Activated CD4-positive, alpha-beta T cell treated with anti-CD3 and anti-CD28 coated beads, Interleukin-2, amount 50 U/mL, for 24 hours (primary cell): ENCODE data around the gene VHLL.

ENCODE experiments used
- DNase-seq, 2 donors: peaks; one replicate each; pipeline ENCODE4 v3.0.0-alpha.2; 2020; ENCODE audit warnings: low read depth in 1 of 2, low spot score in 1 of 2

The VHLL gene

DNA sequence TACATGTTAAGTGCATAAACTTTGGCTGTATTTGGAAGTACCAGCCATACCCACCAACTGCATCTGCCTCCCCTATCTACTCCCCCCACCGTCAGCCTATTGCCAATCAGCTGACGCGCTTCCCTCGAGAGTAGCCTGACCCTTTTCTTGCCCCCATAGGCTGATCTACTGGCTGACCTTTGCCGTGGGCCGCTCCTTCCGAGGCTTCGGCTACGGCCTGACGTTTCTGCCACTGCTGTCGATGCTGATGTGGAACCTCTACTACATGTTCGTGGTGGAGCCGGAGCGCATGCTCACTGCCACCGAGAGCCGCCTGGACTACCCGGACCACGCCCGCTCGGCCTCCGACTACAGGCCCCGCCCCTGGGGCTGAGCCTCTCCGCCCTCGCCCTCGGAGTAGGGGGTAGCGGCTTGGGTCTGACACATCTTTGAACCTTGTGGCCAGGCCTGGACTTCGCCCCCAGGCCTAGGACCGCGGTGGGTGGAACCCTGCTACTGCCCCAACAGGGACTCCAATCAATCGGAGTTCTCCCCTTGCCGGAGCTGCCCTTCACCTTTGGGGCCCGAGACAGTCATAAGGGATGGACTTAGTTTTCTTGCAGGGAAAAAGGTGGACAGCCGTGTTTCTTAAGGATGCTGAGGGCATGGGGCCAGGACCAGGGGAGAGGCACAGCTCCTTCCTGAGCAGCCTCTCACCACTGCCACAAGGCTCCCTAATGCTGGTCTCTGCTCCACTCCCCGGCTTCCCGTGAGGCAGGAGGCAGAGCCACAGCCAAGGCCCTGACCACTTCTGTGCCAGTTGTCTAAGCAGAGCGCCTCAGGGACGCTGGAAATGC, 7.7 kb downstream of the VHLL start:
- DNase-seq = no peak

- DNase-seq = no peak
Observed at GRCh38 chr1:156289857-156290256, 9.2 kb downstream of the VHLL start.

DNA sequence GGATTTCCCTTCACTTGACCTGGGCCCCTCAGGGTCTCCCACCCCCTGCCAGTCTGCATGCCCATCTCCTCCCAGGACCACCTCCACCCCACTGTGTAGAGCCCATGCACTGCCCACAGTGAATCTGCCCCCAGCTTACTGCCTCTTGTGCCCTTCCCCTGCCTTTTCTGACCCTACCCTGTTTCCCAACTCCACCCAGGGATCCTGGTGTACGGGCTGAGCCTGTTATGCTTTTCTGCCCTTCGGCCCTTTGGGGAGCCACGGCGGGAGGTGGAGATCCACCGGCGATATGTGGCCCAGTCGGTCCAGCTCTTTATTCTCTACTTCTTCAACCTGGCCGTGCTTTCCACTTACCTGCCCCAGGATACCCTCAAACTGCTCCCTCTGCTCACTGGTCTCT, 13.0 kb downstream of the VHLL start:
- DNase-seq = no peak

GRCh38 chr1:156285437-156285836, 13.7 kb downstream of the VHLL start:
- DNase-seq = no peak

DNA sequence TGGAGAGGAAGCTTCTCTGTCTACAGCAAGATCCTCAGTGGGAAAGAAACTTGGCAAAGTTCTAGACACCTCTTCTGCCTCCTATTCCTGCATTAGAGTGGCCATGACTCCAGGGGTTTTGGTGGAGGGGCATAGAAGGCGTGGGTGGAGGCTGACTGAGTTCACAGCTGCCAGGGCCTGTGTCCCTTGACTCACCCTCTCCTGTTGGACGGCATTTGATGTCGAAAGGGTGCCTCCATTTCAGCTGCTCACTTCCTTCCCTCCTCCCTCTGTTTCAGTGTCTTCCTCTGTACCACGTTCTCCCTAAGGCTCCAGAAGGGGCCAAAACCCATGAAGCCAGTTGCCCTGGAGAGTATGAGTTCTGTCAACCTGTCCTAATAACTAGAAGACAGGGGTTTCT, 14.3 kb downstream of the VHLL start:
- DNase-seq = no peak

DNA sequence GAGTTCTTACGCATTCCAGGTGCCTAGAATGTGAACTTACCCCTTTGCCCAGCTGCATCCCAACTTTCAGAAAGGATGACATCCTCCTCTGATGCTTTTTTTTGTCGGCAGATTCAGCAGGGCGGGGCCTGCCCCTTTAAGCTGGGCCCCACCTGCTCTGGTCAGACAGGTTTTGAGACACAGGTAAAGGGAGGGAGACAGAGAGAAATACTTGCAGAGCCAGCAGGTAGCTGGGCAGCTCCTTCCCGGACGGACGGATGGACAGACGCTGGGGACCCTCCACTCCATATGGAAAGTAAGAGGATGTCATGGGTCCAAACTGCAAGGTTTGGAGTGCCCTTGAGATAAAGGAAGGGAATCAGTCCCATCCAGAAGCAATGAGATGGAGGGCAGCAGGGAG, 15.0 kb downstream of the VHLL start, which contains the start of gene TMEM79:
Gene TMEM79 (plus strand): TSS at position 214 of the 400 bp plus-strand sequence. CDS start 902 bp downstream, outside the sequence.
- no peak for DNase-seq

DNA sequence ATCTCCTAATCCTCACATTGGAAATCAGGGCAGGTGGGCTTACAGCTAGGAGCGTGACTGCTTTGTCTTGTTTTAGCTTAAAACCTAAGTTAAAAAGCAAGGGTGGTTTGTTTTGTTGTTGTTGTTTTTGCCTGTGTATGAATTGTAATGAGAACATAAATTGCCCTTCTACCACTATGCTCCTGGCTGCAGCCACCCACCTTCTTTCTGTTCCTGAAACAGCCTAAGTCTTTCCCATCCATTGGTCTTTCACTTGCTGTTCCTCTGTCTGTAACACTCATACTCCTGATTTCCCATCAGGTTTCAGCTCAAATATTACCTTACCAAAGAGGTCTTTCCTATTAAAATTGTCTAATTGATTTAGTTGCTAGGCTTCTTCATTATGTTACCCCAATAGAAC, 15.6 kb downstream of the VHLL start:
- DNase-seq = no peak

DNA sequence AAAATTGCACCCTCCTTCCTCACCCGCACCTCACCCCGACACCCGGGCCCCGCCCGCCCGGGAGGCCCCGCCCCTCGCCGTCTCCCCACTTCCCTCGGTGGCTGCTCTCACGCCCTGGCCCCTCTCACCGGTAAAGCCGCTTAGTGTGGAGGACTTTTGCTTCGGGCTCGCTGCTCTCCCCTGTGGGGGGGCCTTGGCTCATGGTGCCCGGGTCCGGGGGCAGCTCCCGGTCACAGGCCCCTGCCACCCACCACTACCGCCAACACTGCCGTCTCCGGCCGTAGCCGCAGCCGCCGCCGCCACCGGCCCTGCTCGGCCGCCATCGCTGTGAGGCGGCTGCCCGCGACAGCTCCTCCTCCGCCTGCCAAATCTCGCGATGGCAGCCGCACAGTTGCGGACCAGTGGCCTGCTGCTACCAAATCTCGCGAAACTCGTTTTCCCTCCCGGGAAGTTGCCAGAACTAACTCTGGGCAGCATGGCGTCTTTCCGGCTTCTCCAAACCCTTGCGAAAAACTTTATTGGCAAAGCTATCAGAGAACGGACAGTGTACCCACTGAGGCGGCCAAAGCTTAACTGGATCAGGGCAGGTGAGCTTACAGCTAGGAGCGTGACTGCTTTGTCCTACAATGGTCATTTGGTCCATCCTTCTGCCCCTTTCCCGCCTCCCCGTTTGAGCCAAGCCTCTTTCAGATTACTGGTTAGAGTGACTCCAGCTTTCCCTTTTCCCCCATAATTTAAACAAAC, 16.5 kb downstream of the VHLL start, which contains the start of gene SMG5:
Gene SMG5 (minus strand): TSS at position 347 of the 744 bp plus-strand sequence. CDS start 145 bp downstream, at position 202.
- peak; percentile 85 to 95 for DNase-seq

DNA sequence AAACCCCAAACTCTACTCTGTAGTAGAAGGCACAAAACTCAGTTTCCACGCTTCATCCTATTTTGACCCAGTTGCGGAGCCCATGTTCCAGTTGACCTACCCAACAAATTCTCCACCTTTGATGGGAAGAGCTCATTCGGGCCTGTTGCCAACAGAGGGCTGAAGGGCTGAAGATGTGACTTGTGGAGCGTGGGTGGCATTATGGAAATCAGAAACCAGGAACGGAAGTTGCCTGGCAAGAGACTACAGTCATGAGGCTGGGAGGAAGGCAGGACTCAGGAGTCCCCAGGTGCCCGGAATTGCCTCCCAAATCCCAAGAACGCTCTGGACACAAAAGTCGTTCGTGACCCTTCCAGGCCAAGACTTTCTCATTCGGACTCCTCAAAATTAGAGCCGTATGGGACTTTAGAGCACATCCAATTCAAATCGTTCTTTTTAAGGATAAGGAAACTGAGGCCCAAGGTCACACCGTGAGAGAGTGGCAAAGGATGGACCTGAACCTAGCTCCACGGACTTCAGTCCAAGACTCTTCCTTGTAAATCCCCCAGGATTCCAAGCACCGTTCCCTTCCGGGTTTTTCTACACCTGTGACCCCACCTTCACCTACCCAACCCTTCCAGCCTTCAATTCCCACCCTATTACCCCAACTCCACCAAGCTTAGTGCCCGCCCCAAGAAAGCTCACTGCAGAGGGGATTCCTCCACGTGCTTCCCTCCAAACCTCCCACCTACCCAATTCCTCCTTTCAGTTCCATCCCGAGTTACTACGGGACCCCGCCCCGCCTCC, 17.2 kb downstream of the VHLL start:
- no peak for DNase-seq

GRCh38 chr1:156281281-156281680, 17.8 kb downstream of the VHLL start:
- DNase-seq = peak in 1 of 2 donors; percentile 37

- DNase-seq = no peak
Observed at GRCh38 chr1:156279837-156280236, 19.3 kb downstream of the VHLL start.

- no peak for DNase-seq
Observed at GRCh38 chr1:156276966-156277381, 22.1 kb downstream of the VHLL start.

- no peak for DNase-seq
Observed at GRCh38 chr1:156276532-156276931, 22.6 kb downstream of the VHLL start.

DNA sequence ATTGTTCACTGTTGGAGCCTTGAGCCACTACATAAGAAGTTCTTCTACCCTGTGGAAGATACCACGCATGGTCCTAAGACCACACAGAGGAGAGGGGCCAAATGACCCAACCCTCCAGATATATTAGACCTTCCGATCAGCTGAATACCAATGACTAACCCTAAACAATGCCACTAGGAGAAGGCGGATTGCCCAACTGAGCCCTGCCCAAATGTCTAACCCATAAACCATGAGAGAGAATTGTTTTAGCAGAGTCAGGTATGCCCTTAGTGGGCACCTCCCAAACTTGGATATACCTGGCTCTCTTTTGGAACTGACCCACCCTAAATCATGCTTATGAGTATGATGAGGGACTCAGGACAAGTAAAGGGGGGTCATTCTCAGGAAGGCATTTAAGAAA, 28.8 kb downstream of the VHLL start:
- no peak for DNase-seq

DNA sequence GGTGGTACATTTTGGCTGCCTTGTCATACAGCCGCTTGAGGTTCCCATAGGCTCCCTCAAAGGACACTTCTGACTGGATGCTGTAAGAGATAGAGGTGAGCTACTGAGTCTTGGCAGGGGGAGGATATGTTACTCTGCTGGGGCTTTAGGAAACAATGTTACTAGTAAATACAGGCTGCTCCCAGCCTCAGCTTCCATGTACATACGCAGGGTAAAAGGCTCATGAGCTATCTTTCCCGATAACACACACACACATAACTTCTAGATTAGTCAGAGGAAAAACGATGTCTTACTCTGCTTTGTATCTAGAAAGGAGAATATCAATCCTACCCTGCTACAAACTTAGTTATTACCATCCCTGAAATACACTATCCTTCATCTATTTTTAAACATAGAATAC, 30.8 kb downstream of the VHLL start:
- DNase-seq = no peak

DNA sequence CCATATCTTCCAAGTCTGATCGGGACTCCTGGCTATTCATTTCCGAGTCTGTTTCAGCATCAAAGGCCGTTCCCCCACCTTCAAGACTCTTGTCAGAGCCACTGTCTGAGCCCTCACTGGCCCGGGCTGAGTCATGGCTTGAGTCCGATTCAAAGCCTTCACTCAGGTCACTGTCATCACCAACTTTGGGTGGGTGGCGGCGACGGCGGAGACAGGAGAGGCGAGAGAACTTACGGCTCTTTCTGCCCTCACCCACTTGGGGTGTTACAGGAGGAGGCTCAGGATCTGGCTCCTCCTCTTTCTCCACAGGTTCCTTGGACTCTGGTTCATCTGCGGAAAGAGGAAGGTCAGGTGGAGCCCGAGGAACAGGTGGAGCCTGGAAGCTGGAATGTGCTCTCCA, 33.1 kb downstream of the VHLL start:
- DNase-seq = no peak

GRCh38 chr1:156263288-156263655, 35.8 kb downstream of the VHLL start:
- DNase-seq = no peak

GRCh38 chr1:156262461-156263287, 36.4 kb downstream of the VHLL start:
- no peak for DNase-seq

DNA sequence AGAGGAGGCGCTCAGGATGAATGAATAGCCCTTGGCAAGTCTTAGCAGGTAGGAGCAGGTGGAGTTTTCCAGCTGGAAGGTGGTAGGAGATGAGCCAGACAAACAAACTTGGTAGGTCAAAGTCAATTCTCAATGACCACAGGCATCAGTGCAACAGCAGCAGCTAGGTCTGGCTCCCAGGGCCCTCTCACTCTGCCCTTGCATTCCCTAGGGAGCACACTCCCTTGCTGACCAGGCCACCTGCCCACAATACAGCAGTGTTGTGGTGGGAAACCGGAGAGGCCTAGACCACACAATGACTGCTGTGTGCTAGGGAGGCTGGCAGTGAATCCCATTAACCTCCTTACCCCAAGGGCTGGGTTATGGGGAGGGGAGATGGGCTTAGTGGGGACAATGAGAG, 38.2 kb downstream of the VHLL start:
- no peak for DNase-seq

- DNase-seq = no peak
Observed at GRCh38 chr1:156259805-156260204, 39.3 kb downstream of the VHLL start.

DNA sequence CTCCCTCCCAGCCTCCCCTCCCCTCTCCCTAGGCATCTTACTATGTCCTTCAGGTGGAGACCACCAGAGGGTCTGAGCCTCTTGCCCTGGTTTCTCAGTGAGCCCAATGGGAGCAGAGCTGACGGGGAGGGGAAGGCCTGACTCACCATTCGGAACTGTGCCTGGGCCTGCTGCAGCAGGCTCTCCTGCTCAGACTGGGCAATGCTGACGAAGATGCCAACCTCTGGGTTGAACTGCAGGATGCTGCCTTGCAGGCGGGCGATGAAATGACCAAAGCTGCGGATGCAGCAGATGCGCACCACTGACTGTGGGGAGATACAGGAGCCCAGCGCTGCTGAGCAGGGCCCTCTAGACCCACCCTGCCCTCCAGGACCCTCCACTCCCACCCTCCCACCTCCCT, 40.2 kb downstream of the VHLL start:
- no peak for DNase-seq
